GM12872 (cell line): ENCODE measurements around the gene GOLGA8T.
"Not testable (repeated sequence)": the region's sequence is repeated elsewhere in the genome, so short reads cannot be mapped to it uniquely, and the experiment has no call there.

Experiments used
- TF ChIP-seq, protein P1 (sequence below): IDR thresholded peaks from 3 replicates; pipeline ENCODE4 v1.5.1; 2011; ENCODE audit warnings: low read depth, mild to moderate bottlenecking, low read length, moderate library complexity; ENCODE audit not compliant: insufficient read depth

GOLGA8T gene, protein sequence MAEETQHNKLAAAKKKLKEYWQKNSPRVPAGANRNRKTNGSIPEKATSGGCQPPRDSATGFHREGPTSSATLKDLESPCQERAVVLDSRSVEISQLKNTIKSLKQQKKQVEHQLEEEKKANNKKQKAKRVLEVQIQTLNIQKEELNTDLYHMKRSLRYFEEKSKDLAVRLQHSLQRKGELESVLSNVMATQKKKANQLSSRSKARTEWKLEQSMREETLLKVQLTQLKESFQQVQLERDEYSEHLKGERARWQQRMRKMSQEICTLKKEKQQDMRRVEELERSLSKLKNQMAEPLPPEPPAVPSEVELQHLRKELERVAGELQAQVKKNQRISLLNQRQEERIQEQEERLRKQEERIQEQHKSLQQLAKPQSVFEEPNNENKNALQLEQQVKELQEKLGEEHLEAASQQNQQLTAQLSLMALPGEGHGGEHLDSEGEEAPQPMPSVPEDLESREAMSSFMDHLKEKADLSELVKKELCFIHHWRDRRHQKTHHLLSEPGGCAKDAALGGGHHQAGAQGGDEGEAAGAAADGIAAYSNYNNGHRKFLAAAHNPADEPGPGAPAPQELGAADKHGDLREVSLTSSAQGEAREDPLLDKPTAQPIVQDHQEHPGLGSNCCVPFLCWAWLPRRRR

GRCh38 chr15:30134751-30135150 lies at the start of gene GOLGA8T:
GOLGA8T (plus strand) TSS chr15:30135051; CDS start chr15:30135149, 98 bp downstream.
- TF ChIP-seq, protein P1, sequence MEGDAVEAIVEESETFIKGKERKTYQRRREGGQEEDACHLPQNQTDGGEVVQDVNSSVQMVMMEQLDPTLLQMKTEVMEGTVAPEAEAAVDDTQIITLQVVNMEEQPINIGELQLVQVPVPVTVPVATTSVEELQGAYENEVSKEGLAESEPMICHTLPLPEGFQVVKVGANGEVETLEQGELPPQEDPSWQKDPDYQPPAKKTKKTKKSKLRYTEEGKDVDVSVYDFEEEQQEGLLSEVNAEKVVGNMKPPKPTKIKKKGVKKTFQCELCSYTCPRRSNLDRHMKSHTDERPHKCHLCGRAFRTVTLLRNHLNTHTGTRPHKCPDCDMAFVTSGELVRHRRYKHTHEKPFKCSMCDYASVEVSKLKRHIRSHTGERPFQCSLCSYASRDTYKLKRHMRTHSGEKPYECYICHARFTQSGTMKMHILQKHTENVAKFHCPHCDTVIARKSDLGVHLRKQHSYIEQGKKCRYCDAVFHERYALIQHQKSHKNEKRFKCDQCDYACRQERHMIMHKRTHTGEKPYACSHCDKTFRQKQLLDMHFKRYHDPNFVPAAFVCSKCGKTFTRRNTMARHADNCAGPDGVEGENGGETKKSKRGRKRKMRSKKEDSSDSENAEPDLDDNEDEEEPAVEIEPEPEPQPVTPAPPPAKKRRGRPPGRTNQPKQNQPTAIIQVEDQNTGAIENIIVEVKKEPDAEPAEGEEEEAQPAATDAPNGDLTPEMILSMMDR: not testable (repeated sequence)
